ENCODE results near the gene TMEM233.

Gene TMEM233

DNA sequence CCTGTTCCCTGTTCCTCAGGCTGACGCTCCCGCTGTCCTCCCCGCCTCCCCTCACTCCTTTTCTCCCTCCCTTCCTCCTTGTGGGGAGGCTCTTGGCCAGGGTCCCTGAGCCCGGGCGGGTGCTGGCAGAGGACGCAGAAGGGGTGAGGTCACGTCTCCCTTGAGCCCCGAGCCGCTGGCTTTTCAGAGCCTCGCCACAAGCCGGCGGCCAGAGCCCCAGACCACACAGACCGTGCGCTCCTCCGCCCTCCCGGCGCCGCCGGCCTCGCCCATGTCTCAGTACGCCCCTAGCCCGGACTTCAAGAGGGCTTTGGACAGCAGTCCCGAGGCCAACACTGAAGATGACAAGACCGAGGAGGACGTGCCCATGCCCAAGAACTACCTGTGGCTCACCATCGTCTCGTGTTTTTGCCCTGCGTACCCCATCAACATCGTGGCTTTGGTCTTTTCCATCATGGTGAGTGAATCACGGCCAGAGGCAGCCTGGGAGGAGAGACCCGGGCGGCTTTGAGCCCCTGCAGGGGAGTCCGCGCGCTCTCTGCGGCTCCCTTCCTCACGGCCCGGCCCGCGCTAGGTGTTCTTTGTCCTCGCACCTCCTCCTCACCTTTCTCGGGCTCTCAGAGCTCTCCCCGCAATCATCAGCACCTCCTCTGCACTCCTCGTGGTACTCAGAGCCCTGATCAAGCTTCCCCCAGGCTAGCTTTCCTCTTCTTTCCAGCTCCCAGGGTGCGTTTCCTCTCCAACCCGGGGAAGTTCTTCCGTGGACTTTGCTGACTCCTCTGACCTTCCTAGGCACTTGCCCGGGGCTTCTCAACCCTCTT is at the start of gene TMEM233:
TSS of gene TMEM233 (plus strand) at position 197 of the 821 bp plus-strand sequence. CDS start at position 272, 75 bp downstream.
- DNase-seq = no peak

DNA sequence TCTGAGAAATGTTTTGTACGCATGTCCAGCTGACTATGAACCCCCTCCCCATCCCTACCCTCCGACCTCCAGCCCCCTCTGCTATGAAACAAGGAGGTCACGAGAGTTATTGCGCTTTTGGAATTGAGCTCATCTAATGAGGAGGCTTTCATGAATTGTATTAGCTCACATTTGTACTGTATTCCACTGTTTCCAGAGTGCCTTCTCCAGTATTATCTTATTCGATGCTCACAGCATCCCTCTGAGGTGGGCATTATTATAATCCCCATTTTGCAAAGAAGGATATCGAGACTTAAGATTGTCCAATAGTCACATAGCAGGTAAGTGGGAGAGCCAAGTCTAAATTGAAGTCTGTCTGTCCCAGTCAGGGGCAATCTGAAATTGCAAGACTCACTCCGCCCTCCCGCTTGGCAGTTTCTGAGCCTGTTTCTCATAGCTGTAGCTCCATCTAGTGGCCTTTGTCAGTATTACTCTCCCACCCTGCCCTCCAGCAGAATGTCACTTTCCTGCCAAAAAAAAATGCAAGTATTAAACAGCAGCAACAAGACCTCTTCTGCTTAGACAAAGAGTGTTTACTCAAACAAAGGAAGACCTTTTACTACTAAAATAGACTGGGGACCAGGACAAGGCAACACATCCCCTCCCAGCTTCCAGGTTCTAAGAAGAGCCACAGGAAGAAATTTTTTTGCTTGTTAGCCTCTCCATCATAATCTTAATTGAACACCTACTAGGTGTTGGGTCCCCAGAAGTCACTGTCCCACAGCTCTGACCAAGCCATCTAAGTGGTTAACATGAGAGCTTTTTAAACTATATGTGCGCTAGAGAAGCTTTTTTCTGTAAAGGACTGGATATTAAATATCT is 48.6 kb upstream of the TMEM233 start:
- DNase-seq = peak in 43 of 56 donors; percentile 0 to 80 (median 24)

DNA sequence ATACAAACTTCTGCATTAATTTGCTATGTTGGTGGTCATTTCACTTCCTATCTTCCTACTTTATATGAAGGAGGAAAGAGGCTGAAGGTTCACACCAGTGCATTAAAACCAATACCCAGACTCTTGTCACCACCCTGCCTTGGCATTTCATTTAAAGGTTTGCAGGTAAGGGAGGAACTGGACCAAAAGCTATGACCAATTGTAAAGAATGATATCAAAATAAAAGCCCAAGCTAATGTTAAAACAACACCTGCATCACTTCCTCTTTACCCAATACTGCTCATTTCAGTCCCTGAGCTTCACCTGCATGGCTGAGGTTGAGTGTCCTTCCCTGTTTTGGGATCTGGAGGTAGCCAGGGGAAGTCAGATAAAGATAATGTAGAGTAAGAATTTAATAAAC is 47.2 kb upstream of the TMEM233 start:
- DNase-seq = no peak

DNA sequence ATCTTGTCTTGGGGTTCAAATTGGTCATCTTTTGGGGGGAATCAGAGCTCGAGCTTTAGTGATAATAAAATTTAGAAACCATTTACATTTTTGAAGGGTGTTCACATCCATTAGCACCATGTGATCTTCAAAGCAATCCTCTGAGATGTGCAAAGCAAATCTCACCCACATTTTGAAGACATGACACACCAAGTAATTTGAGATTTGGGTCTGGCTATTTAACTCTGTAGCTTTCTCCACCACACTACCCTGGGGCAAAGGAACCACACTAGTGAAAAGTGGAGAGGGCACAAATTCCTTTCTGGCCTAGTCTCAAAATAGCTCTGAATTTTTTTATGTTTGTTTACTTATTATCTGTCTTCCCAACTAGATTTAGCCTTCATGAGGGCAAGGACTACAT is 46.6 kb upstream of the TMEM233 start:
- DNase-seq = no peak

DNA sequence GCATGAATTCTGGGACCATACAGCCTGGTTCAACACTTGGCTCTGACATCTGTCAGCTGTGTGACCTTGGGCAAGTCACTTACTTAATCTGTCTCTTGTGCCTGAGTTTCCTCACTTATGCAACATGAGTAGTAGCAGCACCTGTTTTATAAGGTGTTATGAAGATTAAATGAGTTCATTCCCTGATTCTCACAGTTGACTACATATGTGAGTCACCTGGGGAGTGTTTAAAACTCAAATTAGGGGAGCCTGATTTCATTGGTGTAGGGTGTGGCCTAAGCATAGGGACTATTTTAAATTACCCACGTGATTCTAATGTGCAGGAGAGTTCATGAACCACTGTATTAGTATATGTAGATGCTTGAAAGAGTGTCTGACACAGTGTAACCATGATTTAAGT is 36.7 kb upstream of the TMEM233 start:
- DNase-seq = no peak

DNA sequence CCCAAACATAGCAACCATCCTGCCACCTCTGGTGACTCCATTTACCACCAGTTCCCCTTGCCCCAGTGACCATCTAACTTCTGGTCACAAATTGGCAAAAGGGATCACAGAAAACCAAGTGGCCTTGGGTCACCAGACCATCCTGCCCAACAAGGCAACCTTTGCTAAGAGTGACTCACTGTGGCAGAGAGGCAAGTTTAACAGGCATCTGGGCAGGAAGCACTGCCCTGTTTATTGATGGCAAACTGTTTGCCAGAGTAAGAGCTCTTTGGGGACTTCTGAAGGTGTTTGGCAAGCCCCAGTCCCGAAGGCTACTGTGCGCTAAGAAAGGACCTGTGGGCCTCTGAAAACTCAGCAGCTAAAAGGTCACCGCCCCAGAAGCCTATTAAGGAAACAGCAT is 28.2 kb upstream of the TMEM233 start:
- no peak for DNase-seq

DNA sequence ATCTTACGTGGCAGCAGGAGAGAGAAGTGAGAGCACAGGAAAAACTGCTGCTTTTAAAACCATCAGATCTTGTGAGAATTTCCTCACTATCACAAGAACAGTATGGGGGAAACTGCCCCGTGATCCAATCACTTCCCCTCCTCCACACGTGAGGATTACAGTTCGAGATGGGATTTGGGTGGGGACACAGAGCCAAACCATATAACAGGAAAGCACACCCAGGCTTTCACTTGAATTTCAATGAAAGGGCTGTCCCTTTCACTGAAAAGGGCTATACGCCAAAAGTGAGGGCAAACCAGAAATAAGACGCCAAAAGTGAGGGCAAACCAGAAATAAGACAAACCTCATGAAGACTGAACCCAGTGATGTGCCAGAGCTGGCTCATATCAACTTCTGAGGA is 22.8 kb upstream of the TMEM233 start:
- DNase-seq = no peak

DNA sequence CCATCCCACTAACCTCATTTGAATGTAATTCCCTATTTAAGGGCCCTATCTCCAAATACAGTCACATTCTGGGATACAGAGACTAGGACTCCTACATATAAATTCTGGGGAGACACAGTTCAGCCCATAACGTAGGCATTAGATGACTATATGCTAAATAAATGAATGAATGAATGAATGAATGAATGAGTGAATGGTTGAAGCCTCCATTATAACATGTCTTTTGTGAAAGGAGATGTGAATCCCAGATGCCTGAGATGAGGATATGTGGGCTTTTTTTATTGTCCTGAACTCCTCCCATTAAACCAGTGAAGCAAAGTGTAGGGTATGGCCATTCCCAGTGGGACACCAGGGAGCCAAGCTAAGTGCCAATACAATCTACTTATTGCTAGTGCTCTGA is 20.5 kb upstream of the TMEM233 start:
- DNase-seq = no peak

DNA sequence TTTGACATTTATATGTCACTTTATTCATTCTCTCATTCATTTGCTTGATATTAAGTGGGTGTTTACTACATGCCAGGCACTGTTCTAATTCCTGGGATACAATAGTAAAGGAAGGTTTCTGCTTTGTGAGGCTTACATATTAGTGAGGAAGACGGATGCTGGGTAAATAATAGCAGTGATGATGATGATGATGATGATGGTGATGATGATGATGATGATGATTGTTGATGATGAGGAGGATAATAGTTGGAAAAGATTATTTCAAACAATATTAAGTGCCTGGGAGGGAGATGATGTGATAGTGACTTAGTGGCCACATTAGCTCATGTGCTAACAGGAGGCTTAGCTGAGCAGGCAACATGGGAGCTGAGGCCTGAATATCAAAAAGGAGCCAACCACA is 19.3 kb upstream of the TMEM233 start:
- no peak for DNase-seq

DNA sequence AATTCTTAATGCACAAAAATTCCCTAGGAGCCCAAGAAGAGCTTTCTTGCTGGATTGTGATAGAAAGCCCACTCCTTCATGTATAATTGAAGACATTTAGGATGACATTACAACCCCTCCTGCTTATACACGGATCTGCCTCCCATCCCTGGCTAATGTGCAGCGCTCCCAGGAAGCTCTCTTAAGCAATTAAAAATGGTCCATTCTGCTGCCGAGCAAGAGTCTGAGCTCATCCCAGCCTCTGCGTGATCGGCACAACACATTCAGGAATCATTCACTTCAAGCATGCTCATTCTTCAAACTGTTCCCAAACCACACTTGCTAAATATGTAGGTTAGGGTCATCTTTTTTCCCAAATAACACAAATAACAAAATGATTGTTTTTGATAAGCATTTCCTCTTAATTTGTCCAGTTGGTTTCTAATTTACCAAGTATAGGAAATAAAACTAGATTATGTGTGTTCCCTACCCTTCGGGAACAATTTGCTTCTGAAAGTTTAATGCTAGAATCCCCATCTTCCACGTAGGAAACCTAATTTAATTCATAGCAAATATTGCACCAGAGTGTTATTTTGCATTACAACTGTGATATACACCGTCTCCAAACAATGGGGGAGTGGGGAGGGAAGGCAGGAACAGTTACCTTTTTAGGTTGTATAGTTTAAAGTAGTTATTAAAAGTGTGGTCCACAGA is 17.3 kb upstream of the TMEM233 start:
- no peak for DNase-seq

DNA sequence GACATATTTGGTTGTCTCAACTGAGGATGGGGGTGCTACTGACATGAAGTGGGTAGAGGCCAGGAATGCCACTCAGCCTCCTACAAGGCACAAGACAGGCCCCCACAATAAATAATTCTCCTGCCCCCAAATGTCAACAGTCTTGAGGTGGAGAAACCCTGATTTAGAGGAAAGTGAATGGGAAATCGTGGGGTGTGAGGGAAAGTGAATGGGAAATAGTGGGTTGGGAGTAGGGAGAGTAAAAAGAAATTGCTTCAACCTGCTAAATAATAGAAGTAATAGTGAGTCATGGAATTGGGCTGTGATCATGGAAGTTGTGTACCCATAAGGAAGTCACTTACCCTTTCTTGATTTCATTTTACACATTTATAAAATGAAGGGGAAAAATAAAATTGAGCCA is 16.7 kb upstream of the TMEM233 start:
- DNase-seq = no peak

DNA sequence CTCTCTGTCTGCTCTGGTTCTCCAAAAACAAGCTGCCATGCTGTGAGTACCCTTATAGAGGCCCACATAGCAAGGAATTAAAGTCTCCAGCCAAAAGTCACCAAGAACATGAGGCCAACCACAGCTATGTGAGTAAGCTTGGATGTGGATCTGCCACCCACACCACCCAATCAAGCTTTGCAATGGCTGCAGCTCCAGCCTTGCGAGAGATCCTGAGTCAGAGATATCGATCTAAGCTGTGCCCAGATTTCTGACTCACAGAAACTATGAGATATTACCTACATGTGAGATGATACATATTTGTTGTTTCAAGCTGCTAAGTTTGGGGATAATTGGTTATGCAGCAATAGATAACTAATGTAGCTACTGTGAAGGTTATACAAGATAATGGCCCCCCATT is 15.5 kb upstream of the TMEM233 start:
- DNase-seq = peak in 2 of 56 donors; percentile 2 to 3

DNA sequence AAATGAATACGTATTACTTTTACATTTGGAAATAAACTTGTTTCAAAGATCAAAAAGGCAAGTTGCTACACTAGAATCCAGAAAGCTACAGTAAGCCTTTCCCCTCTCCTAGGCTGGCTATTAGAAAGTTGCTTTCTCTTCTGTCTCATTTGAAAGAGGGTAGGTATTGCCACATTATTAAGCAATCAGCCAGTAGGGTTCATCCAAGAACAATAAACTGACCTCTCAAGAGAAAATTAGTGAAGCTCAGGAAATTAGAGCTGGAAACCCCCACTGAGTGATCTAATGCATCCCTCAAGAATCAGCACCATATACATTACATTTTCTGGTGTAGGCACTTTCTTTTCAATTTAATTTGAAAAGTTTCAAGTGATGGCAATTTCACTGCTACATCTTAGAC is 4.5 kb upstream of the TMEM233 start:
- DNase-seq = no peak

DNA sequence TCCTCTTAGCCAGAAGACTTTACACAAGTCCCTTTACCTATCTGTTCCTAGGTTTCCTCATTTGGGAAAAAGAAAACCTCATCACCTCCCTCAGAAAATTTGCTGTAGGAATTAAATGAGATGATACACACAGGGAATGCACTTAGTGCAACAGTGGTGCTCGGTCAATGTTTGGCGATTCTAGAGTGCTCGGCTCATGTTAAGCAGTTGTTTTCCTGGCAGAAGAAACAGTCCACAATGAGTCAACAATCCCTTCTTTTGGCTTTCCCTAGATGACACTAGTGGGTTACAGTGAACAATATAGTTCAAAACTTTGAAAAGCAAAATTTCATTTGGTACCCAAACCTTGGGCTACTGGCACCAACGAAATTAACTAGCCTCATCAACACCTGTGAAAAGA is 3.9 kb upstream of the TMEM233 start:
- DNase-seq = no peak

DNA sequence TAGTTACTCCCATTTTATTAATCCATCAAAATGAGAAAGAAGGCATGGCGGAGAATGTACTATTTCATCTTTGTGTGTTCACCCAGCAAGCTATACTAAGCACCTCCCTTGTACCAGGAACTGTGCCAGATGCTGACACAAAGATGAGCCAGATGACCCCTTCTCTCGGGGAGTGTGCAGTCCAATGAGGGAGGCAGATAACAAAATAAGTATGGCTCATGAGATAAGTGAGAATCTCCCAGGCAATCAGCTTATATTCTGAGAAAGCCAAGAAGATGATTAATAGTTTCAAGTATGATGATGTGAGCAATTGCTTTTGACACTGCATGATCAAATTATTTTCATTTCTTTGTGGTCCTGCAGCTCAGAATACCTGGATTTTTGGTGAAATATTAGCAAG is 1.3 kb upstream of the TMEM233 start:
- no peak for DNase-seq

DNA sequence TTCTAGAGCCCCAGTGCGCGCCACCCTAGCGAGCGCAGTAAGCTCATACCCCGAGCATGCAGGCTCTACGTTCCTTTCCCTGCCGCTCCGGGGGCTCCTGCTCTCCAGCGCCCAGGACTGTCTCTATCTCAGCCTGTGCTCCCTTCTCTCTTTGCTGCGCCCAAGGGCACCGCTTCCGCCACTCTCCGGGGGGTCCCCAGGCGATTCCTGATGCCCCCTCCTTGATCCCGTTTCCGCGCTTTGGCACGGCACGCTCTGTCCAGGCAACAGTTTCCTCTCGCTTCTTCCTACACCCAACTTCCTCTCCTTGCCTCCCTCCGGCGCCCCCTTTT is 791 bp downstream of the TMEM233 start:
- DNase-seq = no peak

DNA sequence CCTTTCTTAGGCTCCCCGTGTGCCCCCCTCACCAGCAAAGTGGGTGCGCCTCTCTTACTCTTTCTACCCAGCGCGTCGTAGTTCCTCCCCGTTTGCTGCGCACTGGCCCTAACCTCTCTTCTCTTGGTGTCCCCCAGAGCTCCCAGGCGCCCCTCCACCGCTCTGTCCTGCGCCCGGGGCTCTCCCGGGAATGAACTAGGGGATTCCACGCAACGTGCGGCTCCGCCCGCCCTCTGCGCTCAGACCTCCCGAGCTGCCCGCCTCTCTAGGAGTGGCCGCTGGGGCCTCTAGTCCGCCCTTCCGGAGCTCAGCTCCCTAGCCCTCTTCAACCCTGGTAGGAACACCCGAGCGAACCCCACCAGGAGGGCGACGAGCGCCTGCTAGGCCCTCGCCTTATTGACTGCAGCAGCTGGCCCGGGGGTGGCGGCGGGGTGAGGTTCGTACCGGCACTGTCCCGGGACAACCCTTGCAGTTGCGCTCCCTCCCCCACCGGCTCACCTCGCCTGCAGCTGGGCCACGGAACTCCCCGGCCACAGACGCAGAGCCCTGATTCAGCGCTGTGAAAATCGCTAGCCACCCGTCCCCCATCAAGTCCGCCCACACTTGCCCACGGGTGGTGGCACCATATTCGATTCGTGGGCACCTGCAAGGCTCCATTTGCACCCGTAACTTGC is 1.3 kb downstream of the TMEM233 start:
- no peak for DNase-seq

DNA sequence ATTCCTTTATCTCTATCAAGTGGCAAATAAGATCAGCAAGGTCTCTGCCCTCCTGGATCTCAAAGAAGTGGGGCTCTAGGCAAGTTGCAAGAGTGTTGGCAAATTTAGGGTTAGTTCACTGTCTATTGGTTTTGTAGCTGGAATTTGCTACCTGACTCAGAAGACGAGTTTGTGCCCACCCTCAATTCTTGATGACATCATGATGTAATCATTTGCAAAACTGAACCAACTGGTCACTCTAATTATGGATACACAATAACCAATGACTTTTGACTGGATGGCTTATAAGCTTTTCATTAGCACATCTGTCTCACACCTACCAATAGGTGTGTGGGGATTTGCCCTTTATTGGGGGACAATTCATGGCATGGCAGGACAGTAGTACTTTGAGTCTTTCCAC is 4.6 kb downstream of the TMEM233 start:
- no peak for DNase-seq

DNA sequence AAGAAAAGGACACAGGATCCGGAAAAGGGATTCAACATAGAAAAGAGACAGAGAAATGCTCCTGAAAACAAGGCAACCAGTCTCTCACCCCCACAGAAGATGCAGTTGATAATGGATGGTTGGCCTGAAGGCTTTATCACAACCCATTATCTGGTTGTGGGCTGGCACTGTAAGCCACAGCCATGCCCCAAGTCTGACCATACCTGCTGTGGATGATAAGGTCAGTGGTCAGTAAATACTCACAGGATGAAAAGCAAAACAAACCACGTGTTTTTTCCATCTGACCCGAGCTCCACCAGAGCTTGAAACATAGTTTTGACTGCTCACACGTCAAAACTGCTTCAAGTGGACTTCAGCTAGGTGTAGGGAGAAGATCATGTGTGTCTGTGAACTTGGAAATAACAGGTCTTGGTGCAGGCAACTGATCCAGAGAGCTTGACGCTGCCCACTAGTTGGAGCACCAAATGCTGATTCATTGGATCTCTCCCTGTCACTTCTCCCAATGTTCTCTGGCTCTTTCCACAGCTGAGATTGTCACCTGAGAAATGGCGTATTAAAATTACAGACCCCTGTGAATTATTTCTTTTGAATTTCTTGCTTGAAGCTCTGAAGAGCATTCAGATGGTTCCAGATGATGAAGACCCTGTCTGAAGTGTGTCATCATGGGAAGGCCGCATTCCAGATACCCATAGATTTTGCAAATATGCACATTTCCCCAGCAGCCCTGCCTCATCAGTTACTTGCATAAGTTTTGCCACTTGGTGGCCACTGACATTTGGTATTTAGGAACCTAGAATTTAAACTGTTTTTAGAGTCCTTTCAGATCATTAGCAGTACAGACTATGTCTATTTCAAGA is 8.5 kb downstream of the TMEM233 start:
- no peak for DNase-seq

DNA sequence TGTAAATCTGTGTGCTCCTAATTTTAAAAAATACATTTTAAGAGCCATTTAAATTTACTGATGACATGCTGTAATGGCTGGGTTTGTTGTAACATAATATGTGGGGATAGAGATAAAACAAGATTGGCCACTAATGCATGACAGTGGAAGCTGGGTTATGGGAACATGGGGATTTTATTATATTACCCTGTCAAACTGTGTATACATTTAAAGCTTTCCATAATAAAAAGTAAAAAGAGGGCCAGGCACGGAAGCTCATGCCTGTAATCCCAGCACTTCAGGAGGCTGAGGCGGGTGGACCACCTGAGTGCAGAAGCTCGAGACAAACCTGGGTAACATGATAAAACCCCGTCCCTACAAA is 9.1 kb downstream of the TMEM233 start:
- DNase-seq = no peak

DNA sequence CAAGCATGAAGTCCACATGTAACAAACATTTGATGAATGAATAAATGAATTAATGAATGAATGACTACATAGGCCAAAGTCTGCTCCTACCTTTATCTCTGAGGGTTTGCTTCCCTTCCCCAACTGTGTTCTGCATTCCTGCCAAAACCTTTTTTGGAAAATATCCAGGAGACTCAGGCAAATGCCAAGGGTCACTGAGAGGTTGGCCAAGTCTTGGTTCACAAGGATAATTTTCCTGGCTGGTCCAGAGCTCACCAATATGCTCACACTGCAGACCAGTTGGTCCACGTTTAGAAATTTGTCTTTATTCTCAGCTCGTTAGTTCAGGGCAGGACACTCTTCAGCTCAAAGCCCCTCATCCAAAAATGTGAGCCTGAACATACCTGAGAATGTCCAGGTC is 10.2 kb downstream of the TMEM233 start:
- no peak for DNase-seq

Data from nucleus accumbens (tissue), 56 donors.